CD4-positive, alpha-beta T cell treated with Interleukin-21 for 1 hour (primary cell): ENCODE data around the gene PVR.
"Not testable (repeated sequence)": the region's sequence is repeated elsewhere in the genome, so short reads cannot be mapped to it uniquely, and the experiment has no call there.

Experiments used
- DNase-seq: peaks from one replicate; pipeline ENCODE4 v3.0.0-alpha.2; 2020

The PVR gene

GRCh38 chr19:44643605-44644401 lies at the start of gene PVR:
Gene PVR, plus strand, starts transcription at chr19:44643910. Its CDS starts 187 bp downstream, at chr19:44644097.
- DNase-seq, result no peak

GRCh38 chr19:44596428-44597130 lies 47.1 kb upstream of the PVR start:
- no peak for DNase-seq

GRCh38 chr19:44597131-44597491 lies 46.6 kb upstream of the PVR start:
- DNase-seq, result no peak

- DNase-seq, result no peak
These were observed 45.4 kb upstream of the PVR start for GRCh38 chr19:44598355-44598754.

- DNase-seq, result no peak
These were observed 44.8 kb upstream of the PVR start for GRCh38 chr19:44598880-44599279.

- DNase-seq, result no peak
These were observed 43.2 kb upstream of the PVR start for GRCh38 chr19:44600466-44600865.

- DNase-seq, result no peak
These were observed 41.6 kb upstream of the PVR start for GRCh38 chr19:44602081-44602480.

GRCh38 chr19:44603201-44603945 lies 40.3 kb upstream of the PVR start:
- DNase-seq, result no peak

GRCh38 chr19:44604241-44604640 lies 39.5 kb upstream of the PVR start:
- no peak for DNase-seq

- no peak for DNase-seq
These were observed 38.2 kb upstream of the PVR start for GRCh38 chr19:44605547-44605946.

GRCh38 chr19:44607049-44607448 lies 36.7 kb upstream of the PVR start:
- DNase-seq, result no peak

GRCh38 chr19:44607917-44608316 lies 35.8 kb upstream of the PVR start:
- no peak for DNase-seq

- no peak for DNase-seq
These were observed 35.3 kb upstream of the PVR start for GRCh38 chr19:44608391-44608821.

- DNase-seq, result no peak
These were observed 34.5 kb upstream of the PVR start for GRCh38 chr19:44609219-44609618.

- not testable (repeated sequence) for DNase-seq
These were observed 33.2 kb upstream of the PVR start for GRCh38 chr19:44610497-44610896.

- no peak for DNase-seq
These were observed 31.9 kb upstream of the PVR start for GRCh38 chr19:44611812-44612295.

- no peak for DNase-seq
These were observed 30.2 kb upstream of the PVR start, which contains the start of gene IGSF23 for GRCh38 chr19:44613295-44614178. Gene IGSF23, plus strand, starts transcription at chr19:44613563. Its CDS starts 83 bp downstream, at chr19:44613646.

GRCh38 chr19:44614313-44614712 lies 29.4 kb upstream of the PVR start:
- DNase-seq, result no peak

- DNase-seq, result no peak
These were observed 27.9 kb upstream of the PVR start for GRCh38 chr19:44615863-44616247.

- DNase-seq, result no peak
These were observed 26.4 kb upstream of the PVR start for GRCh38 chr19:44617110-44617880.

GRCh38 chr19:44618640-44619357 lies 24.9 kb upstream of the PVR start:
- no peak for DNase-seq
